NCI-H1105 treated with DMSO at 0.1 percent for 48 hours (cell line): ENCODE data around the gene FAM78B.

Experiments
- DNase-seq: peaks from one replicate; lab custom pipeline; 2025; lab: John Stamatoyannopoulos, UW

Gene FAM78B

GRCh38 chr1:166066107-166066506 is 100.7 kb downstream of the FAM78B start:
- DNase-seq = no peak

- no peak for DNase-seq
Observed at GRCh38 chr1:166064951-166065350, 101.8 kb downstream of the FAM78B start.

DNA sequence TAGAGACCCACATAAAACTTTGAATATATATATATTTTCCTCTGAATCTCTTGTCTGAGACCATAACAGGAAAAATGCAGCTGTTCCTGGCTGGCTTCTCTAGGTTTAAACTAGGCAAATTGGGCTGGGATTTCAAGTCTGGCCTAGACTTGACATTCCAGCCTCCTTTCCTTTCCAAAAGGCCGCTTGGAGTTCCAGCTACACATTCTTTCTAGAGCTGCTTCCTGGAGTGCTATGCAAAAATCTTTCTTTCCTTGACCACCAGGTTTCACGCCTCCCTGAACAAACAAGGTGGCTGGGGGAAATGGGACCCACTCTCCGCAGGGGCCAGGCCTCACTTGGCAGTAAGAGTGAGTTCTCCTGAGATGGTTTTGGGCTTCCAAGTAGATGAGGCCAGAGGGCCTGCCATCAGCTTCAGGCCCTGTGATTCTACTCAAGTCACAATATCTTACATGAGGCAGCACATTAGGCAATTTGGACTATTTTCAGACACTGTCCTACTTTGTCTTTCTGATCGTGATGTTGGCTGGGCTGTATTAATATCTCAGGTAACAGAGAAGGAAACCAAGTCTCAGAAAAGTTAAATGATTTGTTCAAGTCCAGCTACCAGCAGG is 102.4 kb downstream of the FAM78B start:
- DNase-seq = no peak

DNA sequence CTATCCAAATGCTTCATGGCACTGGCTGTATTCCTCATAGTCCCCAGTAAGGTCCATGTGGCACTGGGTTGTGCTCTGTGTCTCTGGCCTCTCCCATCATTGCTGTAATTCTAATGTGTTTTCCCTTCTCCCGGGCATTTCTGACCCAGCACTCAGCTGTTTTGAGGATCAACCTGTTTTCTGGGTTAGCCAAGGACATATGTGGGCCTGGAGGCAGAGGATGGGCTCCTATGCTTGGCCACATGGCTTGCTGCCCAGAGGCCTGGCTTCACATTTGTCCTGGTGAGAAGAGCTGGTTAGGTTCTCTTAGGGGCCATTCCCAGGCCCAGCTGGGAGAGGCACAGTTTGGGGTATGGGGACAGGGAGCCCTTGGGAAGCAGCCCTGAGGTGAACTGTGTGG is 103.1 kb downstream of the FAM78B start:
- DNase-seq = no peak

- DNase-seq = peak; percentile 5
Observed at GRCh38 chr1:166062421-166063070, 104.3 kb downstream of the FAM78B start.

- DNase-seq = no peak
Observed at GRCh38 chr1:166057650-166058049, 109.2 kb downstream of the FAM78B start.

GRCh38 chr1:166053395-166053794 is 113.4 kb downstream of the FAM78B start:
- no peak for DNase-seq

- DNase-seq = peak; percentile 85
Observed at GRCh38 chr1:166040202-166040997, 126.4 kb downstream of the FAM78B start.

DNA sequence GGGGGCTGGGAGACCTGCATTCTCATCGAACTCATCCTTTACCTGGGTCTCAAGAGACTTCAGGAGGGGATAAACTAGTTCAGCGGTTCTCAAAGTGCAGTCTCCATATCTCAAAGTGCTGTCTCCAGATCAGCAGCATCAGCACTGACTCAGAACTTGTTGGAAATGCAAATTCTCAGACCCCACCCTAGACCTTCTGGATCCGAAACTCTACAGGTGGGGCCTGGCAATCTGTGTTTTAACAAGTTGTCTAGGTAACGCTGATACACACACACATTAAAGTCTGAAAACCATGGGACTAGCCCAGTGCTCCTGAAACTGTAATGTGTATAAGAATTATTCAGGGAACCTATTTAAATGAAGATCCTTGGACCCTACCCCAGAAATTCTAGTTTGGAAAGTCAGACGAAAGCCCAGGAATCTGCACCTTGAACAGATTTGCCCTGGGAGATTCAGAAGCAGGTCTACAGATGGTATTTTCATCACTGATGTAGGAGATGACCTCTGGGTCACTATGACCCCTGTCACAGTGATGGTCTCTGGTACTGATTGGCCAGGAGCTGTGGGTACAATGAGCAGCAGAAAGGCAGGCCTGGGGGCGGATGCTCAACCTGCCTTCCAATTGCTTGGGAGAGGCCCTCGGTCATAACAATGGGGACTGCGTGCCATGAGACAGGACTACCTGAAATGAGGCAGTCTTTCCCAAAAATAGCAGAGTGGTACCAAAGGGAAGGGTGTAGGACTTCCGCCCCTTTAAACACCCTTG is 127.2 kb downstream of the FAM78B start:
- no peak for DNase-seq

- DNase-seq = no peak
Observed at GRCh38 chr1:166036092-166036491, 130.7 kb downstream of the FAM78B start.

GRCh38 chr1:166032572-166033371 is 134.0 kb downstream of the FAM78B start:
- peak; percentile 90 for DNase-seq

- DNase-seq = peak; percentile 22
Observed at GRCh38 chr1:166031932-166032571, 134.7 kb downstream of the FAM78B start.

DNA sequence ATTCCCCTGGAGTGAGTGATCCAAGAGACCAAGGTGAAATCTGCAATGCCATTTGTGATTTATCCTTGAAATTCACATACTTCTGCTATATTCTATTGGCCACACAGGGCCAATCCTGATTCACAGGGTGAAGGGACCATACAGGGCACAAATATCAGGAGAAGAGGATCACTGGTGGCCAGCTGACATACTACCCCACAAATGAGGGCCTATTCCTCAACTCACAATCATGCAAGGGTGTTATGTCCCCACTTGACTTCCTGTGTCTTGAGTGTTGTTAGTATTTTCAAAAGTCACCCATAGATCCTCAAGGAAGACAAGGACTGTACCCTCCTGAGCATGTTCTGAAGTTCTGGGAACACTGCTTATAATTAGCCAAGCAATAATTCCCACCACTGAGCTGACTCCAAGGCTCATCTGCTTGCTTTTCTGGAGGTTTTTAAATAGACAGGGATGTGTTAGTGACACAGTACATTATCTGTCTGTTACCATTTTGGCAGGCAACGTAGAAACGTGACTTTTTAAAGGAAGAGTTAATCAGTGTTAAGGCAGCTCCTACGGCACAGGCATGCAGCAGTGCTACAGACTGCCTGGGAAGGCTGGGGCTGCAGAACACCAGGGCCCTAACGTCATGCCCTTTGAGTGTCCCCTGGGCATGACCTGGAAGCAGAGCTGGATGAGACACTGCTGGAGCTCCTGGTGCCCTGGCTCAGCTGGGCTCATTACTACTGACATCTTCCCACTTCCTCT is 137.4 kb downstream of the FAM78B start:
- no peak for DNase-seq

DNA sequence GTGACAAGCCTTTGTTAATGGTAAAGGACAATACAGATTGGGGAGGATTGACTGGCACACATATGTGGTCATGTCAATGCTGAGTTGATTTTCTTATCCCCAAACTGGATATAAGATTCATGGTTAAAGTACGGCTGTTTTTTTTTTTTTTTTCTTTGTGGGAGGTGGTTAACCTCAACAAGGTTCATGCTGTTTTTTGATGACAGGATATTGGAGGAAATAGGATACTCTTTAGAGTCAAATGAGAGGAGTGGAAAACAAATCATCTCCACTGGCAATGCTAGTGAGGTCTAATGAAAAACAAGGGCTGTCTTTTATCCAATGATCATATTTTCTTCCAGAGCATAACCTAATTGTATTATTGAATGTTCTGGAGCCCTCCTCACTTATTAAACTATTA is 140.2 kb downstream of the FAM78B start:
- DNase-seq = no peak

GRCh38 chr1:166026143-166026542 is 140.7 kb downstream of the FAM78B start:
- no peak for DNase-seq

GRCh38 chr1:166020210-166020609 is 146.6 kb downstream of the FAM78B start:
- DNase-seq = no peak
